Fibroblast of lung (primary cell): ENCODE results near the gene BNIP3. TPM values are rescaled to one million over a fixed set of nuclear protein-coding genes. Genes with fewer than 3 reads are reported as not detected.

Experiments
- DNase-seq, 2 donors: peaks; one replicate each; pipeline versions ENCODE4 v3.0.0 to v3.0.0-alpha.2; 2010; ENCODE audit warnings: low read depth in 2 of 2
- H2AFZ ChIP-seq: 2 replicates; pipeline ENCODE4 v1.5.1; 2012; ENCODE audit warnings: low read length, control low read depth, inconsistent platforms
- H3K27ac ChIP-seq: 2 replicates; pipeline ENCODE4 v1.5.1; 2011; ENCODE audit warnings: low read length, control low read depth; ENCODE audit not compliant: insufficient read depth
- H3K27me3 ChIP-seq: 2 replicates; pipeline ENCODE4 v1.5.1; 2011; ENCODE audit warnings: mild to moderate bottlenecking, low read length; ENCODE audit not compliant: control insufficient read depth, insufficient read depth
- H3K36me3 ChIP-seq: 2 replicates; pipeline ENCODE4 v1.5.1; 2011; ENCODE audit warnings: low read length; ENCODE audit not compliant: control insufficient read depth, insufficient read depth
- H3K4me1 ChIP-seq: 2 replicates; pipeline ENCODE4 v1.5.1; 2011; ENCODE audit warnings: low read length; ENCODE audit not compliant: control insufficient read depth, insufficient read depth; ENCODE audit errors: extremely low read depth
- H3K4me2 ChIP-seq: 2 replicates; pipeline ENCODE4 v1.5.1; 2011; ENCODE audit warnings: low read length, control low read depth; ENCODE audit not compliant: insufficient read depth; ENCODE audit errors: extremely low read depth
- H3K4me3 ChIP-seq, 4 experiments: fragments of 200-600 bp in 1 of 4; sonication (generic) in 1 of 4; replicated peaks in 1 of 4; 2 replicates each; pipeline ENCODE4 v1.5.1; 2011 to 2016; ENCODE audit warnings: low read length in 4 of 4, low read depth in 3 of 4, mild to moderate bottlenecking in 3 of 4, control low read depth in 2 of 4, inconsistent platforms in 1 of 4, mixed read lengths in 1 of 4; ENCODE audit not compliant: insufficient read depth in 1 of 4; ENCODE audit errors: control extremely low read depth in 1 of 4
- H3K79me2 ChIP-seq: 2 replicates; pipeline ENCODE4 v1.5.1; 2012; ENCODE audit warnings: mild to moderate bottlenecking, low read length, inconsistent platforms; ENCODE audit not compliant: control insufficient read depth, insufficient read depth
- H3K9ac ChIP-seq: 2 replicates; pipeline ENCODE4 v1.5.1; 2011; ENCODE audit warnings: mild to moderate bottlenecking, low read length, control low read depth; ENCODE audit not compliant: insufficient read depth
- H3K9me3 ChIP-seq: 2 replicates; pipeline ENCODE4 v1.5.1; 2012; ENCODE audit warnings: low read depth, low read length; ENCODE audit not compliant: control insufficient read depth, insufficient read depth
- H4K20me1 ChIP-seq: 2 replicates; pipeline ENCODE4 v1.5.1; 2011; ENCODE audit warnings: low read length; ENCODE audit not compliant: control insufficient read depth, insufficient read depth; ENCODE audit errors: extremely low read depth
- CTCF ChIP-seq, 2 donors: IDR thresholded peaks in 1 of 2; conservative IDR thresholded peaks in 1 of 2; 1 replicate in 1 of 2; 2 replicates in 1 of 2; pipeline ENCODE4 v1.5.1; 2011 to 2012; ENCODE audit warnings: low read length in 2 of 2, control low read depth in 1 of 2, inconsistent platforms in 1 of 2, low read depth in 1 of 2, mild to moderate bottlenecking in 1 of 2
- EZH2 ChIP-seq: IDR thresholded peaks from 2 replicates; pipeline ENCODE4 v1.5.1; 2012; ENCODE audit warnings: low read length, control low read depth, mild to moderate bottlenecking; ENCODE audit errors: missing control alignments
- polyA plus RNA-seq, 2 donors: library from polyadenylated mRNA; depleted of rRNA in 1 of 2; stranded (reverse) in 1 of 2; unstranded in 1 of 2; fragments of >200 nt; gene quantifications; 2 replicates each; pipeline ENCODE4 v1.2.1, GENCODE V29; 2011 to 2012; ENCODE audit warnings: missing spikeins in 1 of 2
- total RNA-seq: library from RNA; depleted of rRNA; stranded (reverse); fragments of >200 nt; gene quantifications from 2 replicates; pipeline ENCODE4 v1.2.1, GENCODE V29; 2014

BNIP3 gene
- total and polyA plus RNA-seq, 2 donors (not counting 1 experiment from before 2014, with no cell fraction given): 62.4 to 104 TPM

- Histone ChIP-seq H2AFZ (no peak overlapping the region), H3K27ac (no peak overlapping the region), H3K79me2 (peaks cover 27% of the 10 kb centered on the region), H3K4me1 (peaks cover 3% of the 10 kb centered on the region), H3K9me3 (no peaks in the 10 kb centered on the region), H3K4me3 (no peak overlapping the region), H3K9ac (no peak overlapping the region), H3K27me3 (no peaks in the 10 kb centered on the region), H3K4me2 (no peak overlapping the region), H3K36me3 (no peaks in the 10 kb centered on the region), H4K20me1 (no peaks in the 10 kb centered on the region)
- no peak for TF ChIP-seq EZH2
- no peak for TF ChIP-seq CTCF (conservative IDR thresholded peaks at IDR 0.05 in 1 of 2, IDR thresholded peaks at IDR 0.05 in 1 of 2; ENCODE audit: low read depth in 1 of 2, low read length in 2 of 2)
- DNase-seq: peak; percentile 92 to 95
Measured at GRCh38 chr10:131983780-131984179, 2.1 kb upstream of the BNIP3 start.

- Histone ChIP-seq H3K36me3 (no peaks in the 10 kb centered on the region), H3K79me2 (peaks cover 36% of the 10 kb centered on the region), H3K4me1 (peaks cover 3% of the 10 kb centered on the region), H3K9me3 (no peaks in the 10 kb centered on the region), H4K20me1 (no peaks in the 10 kb centered on the region), H3K4me2 (no peak overlapping the region), H3K27me3 (no peaks in the 10 kb centered on the region), H2AFZ (no peak overlapping the region), H3K9ac (no peak overlapping the region), H3K27ac (no peak overlapping the region), H3K4me3 (peak overlapping the region in 3 of 4 experiments; percentile 25 to 71 (median 28))
- TF ChIP-seq CTCF (conservative IDR thresholded peaks at IDR 0.05 in 1 of 2, IDR thresholded peaks at IDR 0.05 in 1 of 2; ENCODE audit: low read depth in 1 of 2, low read length in 2 of 2) (no peak), EZH2 (no peak)
- no peak for DNase-seq
Measured at GRCh38 chr10:131982796-131983195, 1.1 kb upstream of the BNIP3 start.

- Histone ChIP-seq H3K9me3 (no peaks in the 10 kb centered on the region), H3K4me1 (peaks cover 3% of the 10 kb centered on the region), H3K27me3 (no peaks in the 10 kb centered on the region), H3K36me3 (no peaks in the 10 kb centered on the region), H3K4me2 (peak overlapping the region; percentile 72), H3K27ac (peak overlapping the region; percentile 46), H3K79me2 (peaks cover 41% of the 10 kb centered on the region), H4K20me1 (no peaks in the 10 kb centered on the region), H3K4me3 (peak overlapping the region; percentile 28 to 71 (median 41)), H3K9ac (peak overlapping the region; percentile 73), H2AFZ (peak overlapping the region; percentile 68)
- no peak for TF ChIP-seq EZH2
- TF ChIP-seq CTCF (conservative IDR thresholded peaks at IDR 0.05 in 1 of 2, IDR thresholded peaks at IDR 0.05 in 1 of 2; ENCODE audit: low read depth in 1 of 2, low read length in 2 of 2): no peak
- DNase-seq: no peak
Measured at GRCh38 chr10:131982185-131982756, 548 bp upstream of the BNIP3 start.
